Neuronal stem cell (in vitro differentiated cells): ENCODE measurements around the gene FSHR.

ENCODE experiments used
- DNase-seq: peaks from one replicate; pipeline ENCODE4 v3.0.0-alpha.2; 2013; ENCODE audit warnings: low spot score
- H2AFZ ChIP-seq: one replicate; pipeline ENCODE4 v1.6.1; 2013; ENCODE audit warnings: mild to moderate bottlenecking, low read length, inconsistent platforms
- H2AK5ac ChIP-seq: 2 replicates; pipeline ENCODE4 v1.6.1; 2013; ENCODE audit warnings: low read depth, mild to moderate bottlenecking, inconsistent platforms, low read length, moderate library complexity, mixed read lengths
- H2BK120ac ChIP-seq: 2 replicates; pipeline ENCODE4 v1.6.1; 2013; ENCODE audit warnings: low read depth, mild to moderate bottlenecking, inconsistent platforms, low read length, moderate library complexity, mixed read lengths
- H2BK12ac ChIP-seq: one replicate; pipeline ENCODE4 v1.6.1; 2013; ENCODE audit warnings: low read length, inconsistent platforms
- H2BK15ac ChIP-seq: 2 replicates; pipeline ENCODE4 v1.6.1; 2013; ENCODE audit warnings: mild to moderate bottlenecking, low read length, inconsistent platforms, mixed read lengths
- H2BK5ac ChIP-seq: one replicate; pipeline ENCODE4 v1.6.1; 2013; ENCODE audit warnings: inconsistent platforms, mild to moderate bottlenecking, low read length, moderate library complexity
- H3K14ac ChIP-seq: one replicate; pipeline ENCODE4 v1.6.1; 2013; ENCODE audit warnings: low read length, inconsistent platforms
- H3K18ac ChIP-seq: 2 replicates; pipeline ENCODE4 v1.6.1; 2013; ENCODE audit warnings: low read length, inconsistent platforms
- H3K23ac ChIP-seq: 2 replicates; pipeline ENCODE4 v1.6.1; 2013; ENCODE audit warnings: low read depth, mild to moderate bottlenecking, mixed read lengths, low read length, inconsistent platforms; ENCODE audit not compliant: poor library complexity
- H3K27ac ChIP-seq: replicated peaks from 3 replicates; pipeline ENCODE4 v1.5.1; 2013; ENCODE audit warnings: low read length, inconsistent platforms
- H3K27me3 ChIP-seq, 3 experiments: 2 replicates each; pipeline ENCODE4 v1.6.1; 2013; ENCODE audit warnings: low read length in 3 of 3, mild to moderate bottlenecking in 2 of 3, inconsistent platforms in 1 of 3, low read depth in 1 of 3, mixed read lengths in 1 of 3, moderate library complexity in 1 of 3; ENCODE audit not compliant: control insufficient read depth in 3 of 3, insufficient read depth in 3 of 3
- H3K36me3 ChIP-seq, 2 donors: replicated peaks in 1 of 2; 2 replicates each; pipeline ENCODE4 v1.6.1; 2013; ENCODE audit warnings: low read length in 2 of 2; ENCODE audit not compliant: control insufficient read depth in 2 of 2, insufficient read depth in 2 of 2
- H3K4ac ChIP-seq: 2 replicates; pipeline ENCODE4 v1.6.1; 2013; ENCODE audit warnings: inconsistent platforms, mild to moderate bottlenecking, low read length, moderate library complexity
- H3K4me1 ChIP-seq, 2 donors: 1 replicate in 1 of 2; 2 replicates in 1 of 2; pipeline ENCODE4 v1.6.1; 2013; ENCODE audit warnings: low read length in 2 of 2, low read depth in 1 of 2; ENCODE audit not compliant: control insufficient read depth in 2 of 2, insufficient read depth in 1 of 2
- H3K4me2 ChIP-seq: one replicate; pipeline ENCODE4 v1.6.1; 2013; ENCODE audit warnings: mild to moderate bottlenecking, low read length, inconsistent platforms; ENCODE audit not compliant: insufficient read depth, poor library complexity, severe bottlenecking
- H3K4me3 ChIP-seq, 2 donors: 2 replicates each; pipeline ENCODE4 v1.5.1; 2013; ENCODE audit warnings: low read length in 2 of 2, mild to moderate bottlenecking in 2 of 2, inconsistent platforms in 1 of 2, moderate library complexity in 1 of 2
- H3K79me1 ChIP-seq: one replicate; pipeline ENCODE4 v1.6.1; 2013; ENCODE audit warnings: low read depth, mild to moderate bottlenecking, inconsistent platforms, low read length, moderate library complexity
- H3K9ac ChIP-seq: one replicate; pipeline ENCODE4 v1.6.1; 2013; ENCODE audit warnings: mild to moderate bottlenecking, low read depth, low read length, inconsistent platforms; ENCODE audit not compliant: poor library complexity
- H3K9me3 ChIP-seq, 2 donors: replicated peaks in 1 of 2; 2 replicates each; pipeline versions ENCODE3 to v1.6.1; 2013; ENCODE audit warnings: low read length in 2 of 2, mild to moderate bottlenecking in 2 of 2, inconsistent platforms in 1 of 2, low read depth in 1 of 2, mixed read lengths in 1 of 2, moderate library complexity in 1 of 2; ENCODE audit not compliant: control insufficient read depth in 2 of 2, insufficient read depth in 1 of 2
- H4K8ac ChIP-seq: one replicate; pipeline ENCODE4 v1.6.1; 2013; ENCODE audit warnings: low read depth, mild to moderate bottlenecking, inconsistent platforms, low read length, moderate library complexity
- H4K91ac ChIP-seq: one replicate; pipeline ENCODE4 v1.6.1; 2013; ENCODE audit warnings: low read length, low read depth, mild to moderate bottlenecking, inconsistent platforms; ENCODE audit not compliant: poor library complexity
- WGBS, 2 donors: extraction: QIAGEN DNeasy Blood & Tissue Kit; methylation state at CpG; one replicate each; pipeline ENCODE4 v1.1.7; 2013; ENCODE audit warnings: missing lambda C conversion rate in 2 of 2, mixed read lengths in 1 of 2; ENCODE audit not compliant: insufficient read length in 2 of 2, insufficient replicate concordance in 1 of 2; ENCODE audit errors: extremely low coverage in 2 of 2; 5-methylcytosine and 5-hydroxymethylcytosine counted together

FSHR gene

DNA sequence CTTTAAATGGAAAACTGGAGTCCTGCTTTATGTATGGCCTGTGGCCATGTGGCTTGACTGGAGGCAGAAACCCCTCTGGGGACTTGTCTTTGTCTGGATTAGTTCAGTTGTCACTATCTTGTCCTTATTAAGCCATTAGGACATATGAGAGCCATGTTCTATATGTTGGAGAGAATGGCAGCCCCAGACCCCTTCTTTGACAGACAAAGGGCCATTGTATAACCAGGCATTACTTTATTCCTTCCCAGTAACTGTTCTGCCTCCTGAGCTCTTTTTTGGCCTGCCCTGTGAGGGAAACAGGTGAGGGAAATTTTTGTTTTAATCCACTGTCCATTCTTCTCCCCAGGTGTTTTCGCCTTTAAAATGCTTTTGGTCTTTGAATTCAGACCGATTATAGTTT lies 43.3 kb downstream of the FSHR start:
- Histone ChIP-seq H3K9ac (no peak overlapping the region), H3K79me1 (no peaks in the 10 kb centered on the region), H3K18ac (no peak overlapping the region), H2AK5ac (no peak overlapping the region), H3K27ac (no peak overlapping the region), H3K27me3 (no peaks in the 10 kb centered on the region), H4K8ac (no peak overlapping the region), H2BK15ac (no peak overlapping the region), H2BK120ac (no peak overlapping the region), H3K4me3 (no peak overlapping the region), H3K4me1 (peaks cover 2 to 4% of the 10 kb centered on the region in 2 donors), H3K4ac (no peak overlapping the region), H3K23ac (no peak overlapping the region), H3K9me3 (no peaks in the 10 kb centered on the region), H2AFZ (no peak overlapping the region), H3K36me3 (no peaks in the 10 kb centered on the region), H3K14ac (no peak overlapping the region), H4K91ac (no peak overlapping the region), H3K4me2 (no peak overlapping the region), H2BK12ac (no peak overlapping the region), H2BK5ac (no peak overlapping the region)
- no CpG with 5 or more reads among the region's 2 CpGs for WGBS, 2 donors
- DNase-seq = no peak

DNA sequence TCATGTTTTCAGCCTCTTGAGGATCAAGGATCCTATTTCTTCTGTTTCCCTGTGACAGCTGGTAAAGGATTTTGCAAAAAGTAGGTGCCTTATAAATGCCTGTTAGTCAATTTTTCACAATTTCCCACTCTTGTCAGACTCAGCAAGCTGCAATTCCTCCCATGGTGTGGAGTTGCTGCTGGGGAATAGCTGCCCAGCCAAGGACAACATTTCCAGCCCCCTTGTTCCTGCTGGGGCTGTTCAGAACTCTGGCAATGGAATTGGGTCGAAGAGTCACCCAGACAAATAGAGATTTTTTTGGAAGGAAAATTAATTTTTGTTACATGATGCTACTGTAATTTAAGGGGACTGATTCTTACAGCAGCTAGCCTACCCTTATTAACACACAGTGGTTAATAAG lies 43.7 kb downstream of the FSHR start:
- H4K8ac ChIP-seq = no peak overlapping the region
- H3K18ac ChIP-seq = peak overlapping the region; percentile 61
- no peaks in the 10 kb centered on the region for H3K36me3 ChIP-seq
- no peak for DNase-seq
- H2BK12ac ChIP-seq = no peak overlapping the region
- no peak overlapping the region for H3K4ac ChIP-seq
- H2AFZ ChIP-seq = no peak overlapping the region
- H3K27ac ChIP-seq = no peak overlapping the region
- H3K23ac ChIP-seq = no peak overlapping the region
- no peaks in the 10 kb centered on the region for H3K27me3 ChIP-seq
- H3K4me3 ChIP-seq = no peak overlapping the region
- no peaks in the 10 kb centered on the region for H3K9me3 ChIP-seq
- no peaks in the 10 kb centered on the region for H3K79me1 ChIP-seq
- WGBS, 2 donors = no CpG with 5 or more reads among the region's 1 CpG
- H3K4me1 ChIP-seq = peaks cover 2 to 4% of the 10 kb centered on the region in 2 donors
- H4K91ac ChIP-seq = no peak overlapping the region
- H2BK15ac ChIP-seq = no peak overlapping the region
- no peak overlapping the region for H3K14ac ChIP-seq
- H2AK5ac ChIP-seq = no peak overlapping the region
- no peak overlapping the region for H2BK120ac ChIP-seq
- no peak overlapping the region for H3K9ac ChIP-seq
- no peak overlapping the region for H3K4me2 ChIP-seq
- H2BK5ac ChIP-seq = no peak overlapping the region

DNA sequence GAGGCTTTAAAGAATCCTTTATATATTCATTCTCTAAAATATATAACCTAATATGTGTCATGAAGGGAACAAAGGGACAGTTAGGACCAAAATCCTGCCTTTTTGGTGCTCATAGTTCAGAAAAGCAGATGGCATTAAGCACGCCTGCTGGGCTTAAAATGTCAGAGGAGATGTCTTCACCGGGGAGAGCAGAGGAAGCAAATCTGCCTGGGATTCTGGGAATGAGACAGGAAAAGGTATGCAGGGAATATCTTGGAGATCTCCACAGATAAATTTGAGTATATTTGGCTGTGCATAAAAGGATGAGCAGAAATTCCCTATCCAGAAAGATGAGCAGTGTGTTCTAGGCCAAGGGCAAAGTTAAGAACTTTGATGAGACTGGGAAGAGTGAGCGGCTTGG lies 45.5 kb downstream of the FSHR start:
- H3K4me1 ChIP-seq = peaks cover 2 to 5% of the 10 kb centered on the region in 2 donors
- H3K9me3 ChIP-seq = no peaks in the 10 kb centered on the region
- H4K8ac ChIP-seq = no peak overlapping the region
- H3K9ac ChIP-seq = no peak overlapping the region
- no peak overlapping the region for H4K91ac ChIP-seq
- no peak overlapping the region for H3K4me3 ChIP-seq
- H2BK15ac ChIP-seq = no peak overlapping the region
- no CpG with 5 or more reads among the region's 3 CpGs for WGBS, 2 donors
- no peak overlapping the region for H3K23ac ChIP-seq
- H3K27me3 ChIP-seq = no peaks in the 10 kb centered on the region
- no peak overlapping the region for H2BK12ac ChIP-seq
- H3K4ac ChIP-seq = no peak overlapping the region
- no peak overlapping the region for H3K27ac ChIP-seq
- no peaks in the 10 kb centered on the region for H3K79me1 ChIP-seq
- H3K36me3 ChIP-seq = no peaks in the 10 kb centered on the region
- H3K14ac ChIP-seq = no peak overlapping the region
- no peak overlapping the region for H2AFZ ChIP-seq
- H2BK5ac ChIP-seq = no peak overlapping the region
- no peak overlapping the region for H3K4me2 ChIP-seq
- DNase-seq = no peak
- H3K18ac ChIP-seq = no peak overlapping the region
- H2BK120ac ChIP-seq = no peak overlapping the region
- H2AK5ac ChIP-seq = no peak overlapping the region

DNA sequence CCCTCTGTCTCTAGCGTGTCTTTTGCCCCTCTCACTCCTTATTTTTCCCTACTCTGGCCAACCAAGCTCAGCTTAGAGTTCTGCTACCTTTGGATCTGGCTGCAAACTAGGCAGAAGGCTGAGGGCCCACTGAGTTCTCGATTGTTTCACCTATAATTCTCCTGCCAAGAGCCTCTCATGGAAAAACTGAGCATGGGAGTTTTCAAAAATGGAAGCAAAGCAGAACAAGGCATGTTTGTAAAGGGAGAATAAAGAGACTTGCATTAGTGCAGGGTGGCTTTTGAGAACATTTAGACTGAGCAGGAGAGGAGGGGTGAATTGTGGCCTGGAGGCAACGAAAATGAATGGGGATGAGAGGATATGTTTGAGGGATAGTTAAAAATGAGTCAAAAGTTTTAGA lies 45.9 kb downstream of the FSHR start:
- Histone ChIP-seq H2BK12ac (no peak overlapping the region), H3K14ac (no peak overlapping the region), H3K4me3 (no peak overlapping the region), H3K27ac (no peak overlapping the region), H4K91ac (no peak overlapping the region), H3K9me3 (no peaks in the 10 kb centered on the region), H3K23ac (no peak overlapping the region), H3K9ac (no peak overlapping the region), H3K4me1 (peaks cover 2 to 5% of the 10 kb centered on the region in 2 donors), H3K36me3 (no peaks in the 10 kb centered on the region), H2BK120ac (no peak overlapping the region), H3K79me1 (no peaks in the 10 kb centered on the region), H3K4ac (no peak overlapping the region), H2AK5ac (no peak overlapping the region), H3K27me3 (no peaks in the 10 kb centered on the region), H4K8ac (no peak overlapping the region), H3K18ac (no peak overlapping the region), H2BK15ac (no peak overlapping the region), H2AFZ (no peak overlapping the region), H2BK5ac (no peak overlapping the region), H3K4me2 (no peak overlapping the region)
- DNase-seq = no peak
- 100% methylated on average over 1 of the region's 3 CpGs; no CpG with 5 or more reads in 1 of the 2 donors for WGBS, 2 donors
